Right kidney (tissue), 1 donor: ENCODE measurements around the gene MEGF11.

Experiments used
- DNase-seq: peaks from one replicate; pipeline ENCODE4 v3.0.0-alpha.2; 2016

The MEGF11 gene

DNA sequence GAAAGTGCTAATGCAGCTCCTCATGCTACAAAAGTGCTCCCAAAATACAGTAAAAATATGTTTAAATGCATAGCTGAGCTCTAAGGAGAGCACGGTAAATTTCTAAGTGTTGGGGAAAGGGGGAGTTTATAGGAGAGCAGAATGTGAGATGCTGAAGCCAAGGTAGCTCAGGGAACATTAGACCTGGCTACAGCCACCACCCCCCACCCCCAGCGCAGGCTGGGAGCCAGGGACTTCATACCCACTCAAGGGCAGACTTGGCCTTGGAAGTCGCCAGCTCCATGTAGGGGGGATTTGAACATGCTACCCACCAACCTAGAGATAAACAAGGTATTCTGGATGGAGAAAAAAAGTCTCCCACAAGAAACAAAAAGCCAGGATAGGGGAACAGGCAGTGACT, 142.2 kb downstream of the MEGF11 start:
- no peak for DNase-seq

DNA sequence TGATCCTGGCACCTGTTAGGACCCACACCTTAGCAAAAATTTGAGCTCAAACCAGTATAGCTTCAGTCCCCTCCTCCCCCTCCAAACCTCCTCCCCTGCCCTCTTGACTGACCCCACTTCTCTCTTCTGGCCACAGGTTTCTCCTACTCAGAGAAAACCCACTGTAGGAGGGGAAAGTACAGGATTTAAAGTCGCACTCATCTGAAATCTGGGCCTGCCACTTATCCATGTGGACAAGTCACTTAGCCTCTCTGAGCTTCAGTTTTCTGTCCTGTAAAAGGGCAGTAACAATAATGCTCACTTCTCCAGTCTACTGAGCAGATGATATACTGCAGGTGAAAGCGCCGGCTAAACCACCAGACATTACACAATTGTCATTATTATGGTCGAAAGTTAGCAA, 142.7 kb downstream of the MEGF11 start:
- no peak for DNase-seq

DNA sequence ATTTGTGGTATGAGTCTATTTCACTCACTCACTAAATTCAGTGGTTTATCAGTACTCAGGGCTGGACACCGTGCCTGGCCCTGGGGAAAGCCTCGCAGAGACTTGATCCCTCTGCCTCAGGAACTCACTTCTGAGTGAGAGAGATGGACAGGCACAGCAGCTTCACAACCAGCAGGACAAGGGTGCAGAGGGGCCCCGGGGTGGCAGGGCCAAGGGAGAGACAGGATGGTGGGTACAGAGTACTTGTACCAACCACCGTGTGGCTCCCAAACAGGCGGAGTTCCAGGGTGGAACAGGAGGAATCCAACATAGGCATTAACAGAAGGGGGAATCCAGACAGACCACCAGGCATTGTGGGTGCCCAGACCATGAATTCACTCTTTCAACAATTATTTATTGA, 143.7 kb downstream of the MEGF11 start:
- no peak for DNase-seq

DNA sequence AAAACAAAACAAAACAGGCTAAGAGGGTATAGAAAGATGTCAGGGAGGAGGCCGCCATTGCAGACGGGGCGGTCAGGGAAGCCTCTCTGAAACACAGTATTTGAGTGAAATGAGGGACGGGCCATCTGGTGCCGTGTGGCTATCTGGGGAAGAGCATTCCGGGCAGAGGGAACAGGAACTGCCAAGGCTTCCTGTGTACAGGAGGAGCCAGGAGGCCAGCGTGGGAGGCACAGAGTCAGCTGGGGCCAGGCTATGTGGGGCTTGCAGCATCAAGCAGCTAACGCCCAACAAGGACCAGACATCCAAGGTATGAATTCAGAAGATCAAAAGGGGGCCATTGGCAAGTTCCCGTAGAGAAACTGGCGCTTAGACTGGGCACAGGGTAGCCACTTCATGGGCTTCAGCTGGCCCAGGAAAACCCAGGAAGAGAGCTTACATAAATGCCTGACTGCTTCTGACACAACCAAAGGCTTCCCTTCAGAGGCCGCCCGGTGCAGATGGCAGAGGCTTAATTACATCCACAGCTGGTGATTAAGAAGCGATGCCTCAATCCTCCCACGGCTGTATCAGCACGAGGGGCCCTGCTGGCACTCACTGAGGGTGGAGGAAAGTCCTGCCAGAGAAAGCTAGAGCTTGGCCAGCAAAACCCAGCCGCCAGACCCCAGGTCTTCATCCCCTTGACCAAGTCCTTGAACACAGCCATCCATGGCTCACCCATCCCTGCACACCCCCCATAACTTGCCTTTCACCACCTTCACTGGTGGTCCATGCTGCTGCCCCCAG, 144.9 kb downstream of the MEGF11 start:
- DNase-seq: no peak

DNA sequence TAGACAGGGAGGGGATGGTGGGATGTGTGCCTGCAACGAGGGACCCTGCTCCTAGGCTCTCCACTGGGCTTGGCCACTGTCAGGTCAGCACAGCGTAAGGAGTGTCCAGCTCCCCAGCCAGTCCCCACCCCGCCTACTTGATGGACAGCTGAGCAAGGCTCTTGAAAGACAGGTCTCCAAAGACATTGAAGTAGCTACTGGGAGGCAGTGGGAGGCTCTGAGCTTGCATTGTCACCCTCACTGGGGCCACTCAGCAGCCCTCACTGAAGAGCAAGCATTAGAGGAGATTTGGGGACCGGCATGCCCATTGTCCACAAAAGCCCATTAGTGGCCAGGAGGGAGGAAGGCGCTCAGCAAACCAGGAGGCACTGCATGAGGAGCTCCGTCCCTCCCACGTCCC, 146.5 kb downstream of the MEGF11 start:
- DNase-seq: no peak

DNA sequence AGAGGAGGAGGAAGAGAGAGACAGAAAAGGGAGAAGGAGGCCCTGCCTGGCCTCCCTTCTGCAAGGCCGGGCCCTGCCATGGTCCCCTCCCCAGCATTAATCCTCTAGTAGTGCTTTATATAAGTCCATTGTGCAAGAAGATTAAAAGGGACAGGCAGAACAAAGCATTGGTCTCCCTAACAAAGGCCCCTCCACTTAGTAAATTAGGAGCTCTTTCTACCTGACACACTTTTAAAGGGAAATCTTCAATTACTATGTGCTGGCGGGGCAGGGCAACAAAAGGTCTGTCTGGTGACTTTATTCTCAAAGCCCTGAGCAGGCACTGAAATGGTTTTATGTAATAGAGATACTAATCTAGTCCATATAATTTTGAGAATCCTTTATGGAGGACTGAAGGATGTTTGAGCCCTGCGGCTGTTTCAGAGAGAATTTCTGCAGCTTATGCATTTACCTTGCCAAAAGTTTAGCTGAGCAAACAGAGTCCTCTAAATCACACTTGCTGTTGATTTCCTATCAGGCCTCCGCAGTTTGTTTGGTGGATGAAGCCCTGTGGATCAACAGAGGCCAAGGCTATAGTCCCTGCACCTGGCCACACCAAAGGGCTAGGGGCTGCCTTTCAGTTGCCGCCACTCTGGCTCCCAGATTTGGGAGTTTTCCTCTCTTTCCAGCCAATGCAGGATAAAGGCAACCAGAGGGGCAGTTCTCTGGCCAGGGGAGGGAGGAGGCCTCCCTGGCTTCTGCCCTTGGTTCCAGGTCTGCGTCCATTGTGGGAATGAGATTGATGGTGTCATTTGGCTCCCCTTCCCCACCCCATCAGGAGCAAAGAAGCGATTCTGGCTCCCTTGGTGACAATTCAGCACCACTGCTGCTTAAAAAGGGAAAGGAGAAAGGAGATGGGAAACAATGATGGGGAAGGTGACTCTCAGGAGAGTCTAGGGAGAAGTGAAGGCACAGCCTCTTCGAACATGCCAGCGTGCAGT, 148.0 kb downstream of the MEGF11 start:
- DNase-seq: no peak

DNA sequence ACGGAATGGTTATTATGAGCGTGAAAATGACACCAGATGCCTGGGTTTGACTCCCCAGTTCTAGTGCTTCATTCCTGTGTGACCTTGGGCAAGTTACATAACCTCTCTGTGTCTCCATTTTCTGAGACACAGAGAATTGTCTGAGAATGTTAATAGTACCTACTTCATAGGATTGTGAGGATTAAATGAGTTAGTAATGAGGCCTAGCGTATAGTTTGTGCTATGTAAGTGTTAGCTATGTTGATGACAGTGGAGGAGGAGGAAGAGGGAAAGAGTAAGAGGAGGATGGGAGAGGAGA, 150.3 kb downstream of the MEGF11 start:
- no peak for DNase-seq

DNA sequence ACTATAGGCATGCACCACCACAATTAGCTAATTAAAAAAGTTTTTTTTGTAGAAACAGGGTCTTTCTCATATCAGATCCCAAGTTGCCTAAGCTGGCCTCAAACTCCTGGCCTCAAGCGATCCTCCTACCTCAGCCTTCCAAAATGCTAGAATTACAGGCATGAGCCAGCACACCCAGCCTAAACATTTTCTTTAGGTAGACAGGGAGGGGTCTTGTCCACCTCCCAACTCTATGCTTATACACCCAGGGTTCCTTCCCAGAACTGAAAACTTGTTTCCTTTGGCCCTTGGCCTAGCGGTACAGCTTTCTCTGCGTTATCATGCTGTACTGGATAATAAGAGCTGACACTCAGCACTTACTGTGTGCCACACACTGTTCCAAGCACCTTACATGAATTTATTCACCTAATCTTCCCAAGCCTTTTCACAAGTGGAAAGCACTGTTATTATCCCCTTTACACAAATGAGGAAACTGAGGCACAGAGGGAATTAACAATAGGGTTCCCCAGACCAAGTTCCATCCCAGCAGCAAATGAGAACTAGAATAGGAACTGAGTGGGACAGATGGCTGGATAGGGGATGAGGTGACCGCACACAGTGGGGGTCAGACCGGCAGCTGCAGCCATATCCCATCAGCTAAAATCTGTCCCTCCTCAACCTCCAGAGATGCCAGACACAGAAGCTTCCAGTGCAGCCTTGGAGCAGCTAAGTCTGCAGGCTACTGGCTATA, 150.8 kb downstream of the MEGF11 start:
- DNase-seq: no peak

DNA sequence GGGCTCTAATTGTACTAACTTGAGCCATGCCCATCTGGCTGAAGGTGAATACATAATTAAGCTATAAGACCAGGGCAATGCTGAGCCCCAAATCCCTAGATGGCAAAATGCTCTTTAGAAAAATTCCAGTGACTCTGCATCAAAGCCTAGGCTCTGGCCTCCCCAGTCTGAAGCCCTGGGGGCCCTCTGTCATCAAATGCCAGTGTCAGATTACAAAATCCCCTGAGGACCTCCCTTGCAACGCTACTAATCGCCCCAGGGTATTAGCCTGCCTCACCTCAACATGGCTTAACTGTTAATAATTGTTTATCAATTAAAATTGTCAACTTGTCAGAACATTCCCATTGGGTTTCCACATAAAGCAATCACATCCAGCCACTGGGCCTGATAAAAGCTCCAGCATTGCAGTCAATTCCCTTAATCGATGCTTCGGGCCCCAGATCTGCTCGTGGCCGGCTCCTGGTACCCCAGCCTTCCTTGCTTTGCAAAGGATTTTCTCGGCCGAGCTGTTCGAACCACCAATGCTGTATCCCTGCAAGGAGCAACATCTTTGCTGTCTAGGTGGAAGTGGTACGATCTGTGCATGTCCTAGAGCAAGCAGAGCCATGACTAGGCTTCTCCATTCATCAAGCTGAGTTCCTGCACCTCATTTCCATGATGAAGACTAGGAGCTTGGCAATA, 151.7 kb downstream of the MEGF11 start:
- DNase-seq: no peak

DNA sequence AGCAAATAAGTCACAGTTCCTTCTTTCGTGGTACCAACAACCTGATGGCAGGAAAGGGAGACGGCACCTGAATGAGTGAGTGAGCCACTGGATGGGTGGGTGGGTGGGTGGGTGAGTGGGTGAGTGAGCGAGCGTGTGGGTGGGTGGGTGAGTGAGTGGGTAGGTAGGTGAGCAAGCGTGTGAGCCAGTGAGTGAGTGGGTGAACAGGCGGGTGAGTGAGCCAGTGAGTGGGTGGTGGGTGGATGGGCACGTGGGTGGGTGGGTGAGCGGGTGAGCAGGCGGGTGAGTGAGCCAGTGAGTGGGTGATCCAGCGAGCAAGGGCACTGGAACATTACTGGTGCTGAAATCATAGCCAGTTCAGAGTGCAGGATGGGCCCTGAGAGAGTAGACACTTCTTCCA, 152.8 kb downstream of the MEGF11 start:
- DNase-seq: no peak

DNA sequence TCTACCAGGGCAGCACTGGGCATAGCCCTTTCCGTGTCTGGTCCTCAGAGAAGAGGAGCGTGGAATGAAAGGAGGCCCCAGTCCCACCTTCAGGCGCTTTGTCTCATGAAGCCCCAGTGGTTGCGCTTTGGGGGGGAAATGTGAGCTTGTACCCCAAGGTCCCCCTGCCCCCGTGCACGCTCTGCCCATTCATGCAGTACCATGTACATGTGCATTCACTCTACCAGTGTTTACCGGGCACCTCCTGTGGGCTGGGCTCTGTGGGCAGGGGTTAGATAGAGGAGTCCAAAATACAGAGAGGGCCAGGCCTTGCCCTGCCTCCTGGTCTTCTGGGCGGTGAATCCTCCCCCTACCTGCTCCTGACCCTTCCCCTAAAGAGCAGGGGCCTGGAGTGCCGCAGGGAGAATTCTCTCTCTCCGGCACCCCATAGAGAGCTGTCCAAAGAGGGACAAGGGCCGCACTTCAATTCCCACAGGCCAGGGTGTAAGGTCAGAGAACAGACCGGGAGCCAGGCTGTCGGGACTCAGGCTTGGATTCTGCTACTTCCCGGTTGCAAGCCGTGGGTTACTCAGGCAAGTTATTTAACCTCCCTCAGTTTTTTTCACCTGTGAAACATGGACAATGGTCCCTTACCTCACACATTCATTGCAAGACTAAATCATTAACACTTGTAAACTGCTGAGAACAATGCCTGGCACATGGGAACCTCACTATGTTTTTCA, 153.4 kb downstream of the MEGF11 start:
- no peak for DNase-seq

DNA sequence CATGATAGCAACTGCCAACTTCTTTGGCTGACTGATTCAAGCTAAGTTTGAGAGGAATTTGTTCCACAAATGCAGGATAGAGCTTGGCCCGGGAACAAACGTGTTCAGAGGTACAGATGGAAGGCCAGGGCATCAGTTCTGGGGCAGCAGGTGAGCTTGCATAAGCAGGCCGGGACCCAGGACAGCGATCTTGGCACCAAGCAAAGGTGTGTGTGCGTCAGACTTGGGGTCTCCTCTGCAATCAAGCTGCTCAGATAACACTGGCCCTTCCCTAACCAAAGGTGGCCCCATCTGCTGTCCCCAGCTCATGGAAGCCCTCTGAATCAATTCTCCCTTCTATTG, 155.6 kb downstream of the MEGF11 start:
- no peak for DNase-seq

DNA sequence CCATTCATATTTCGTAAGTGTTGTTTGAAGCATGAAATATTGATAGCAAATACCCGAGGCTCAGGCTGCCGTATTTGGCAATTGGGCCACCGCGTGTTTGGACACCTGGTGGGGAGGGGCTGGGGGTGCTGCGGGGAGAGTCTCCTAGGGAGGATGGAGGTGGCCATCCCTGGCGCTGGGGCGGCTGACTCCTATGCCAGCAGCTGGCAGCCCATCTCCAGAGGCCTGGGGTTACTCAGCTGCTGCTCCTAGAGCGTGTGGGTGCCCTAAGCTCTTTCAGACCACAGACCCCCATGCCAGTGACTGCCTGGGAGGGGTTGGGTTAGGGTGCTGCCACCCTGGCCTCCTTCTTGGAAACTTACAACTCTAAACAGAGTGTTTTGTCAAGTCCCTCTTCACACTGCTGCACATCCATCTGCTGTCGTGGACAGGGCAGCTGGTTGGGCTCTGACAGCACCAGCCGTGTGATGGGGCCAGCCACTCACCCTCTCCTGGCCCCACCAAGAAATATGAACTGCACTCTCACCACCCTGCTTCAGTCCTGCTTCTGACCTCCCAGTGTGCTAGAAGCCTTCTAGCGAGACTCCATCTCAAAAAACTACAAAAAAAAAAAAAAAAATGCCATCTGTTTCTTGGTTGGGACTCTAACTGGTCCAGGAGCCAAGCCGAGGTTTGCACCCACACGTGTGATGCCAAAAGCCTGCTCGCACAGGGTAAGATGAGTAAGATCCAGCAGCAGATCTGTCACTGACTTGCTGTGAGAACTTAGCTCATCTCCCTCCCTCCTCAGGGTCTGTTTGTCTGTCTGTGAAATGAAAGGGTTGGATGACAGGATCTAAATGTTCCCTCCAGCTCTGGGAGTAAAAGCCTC, 156.2 kb downstream of the MEGF11 start:
- DNase-seq: no peak

DNA sequence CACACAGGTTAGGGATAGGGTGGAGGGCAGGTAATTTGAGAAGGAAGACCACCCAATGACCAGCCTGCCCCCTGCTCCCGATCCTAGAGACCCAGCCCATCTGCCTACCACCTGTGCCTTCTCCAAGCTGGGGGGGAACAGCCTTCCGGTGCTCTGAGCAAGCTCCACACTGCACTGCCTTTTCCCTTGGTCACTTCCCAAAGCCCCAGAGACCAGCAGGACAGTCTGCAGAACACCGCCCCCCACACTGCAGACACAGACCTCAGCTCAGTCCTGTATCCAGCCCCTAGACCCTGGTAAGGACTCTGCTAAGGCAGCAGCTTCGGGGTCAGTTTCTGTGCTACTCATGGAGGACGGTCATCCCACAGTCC, 156.9 kb downstream of the MEGF11 start:
- DNase-seq: no peak

DNA sequence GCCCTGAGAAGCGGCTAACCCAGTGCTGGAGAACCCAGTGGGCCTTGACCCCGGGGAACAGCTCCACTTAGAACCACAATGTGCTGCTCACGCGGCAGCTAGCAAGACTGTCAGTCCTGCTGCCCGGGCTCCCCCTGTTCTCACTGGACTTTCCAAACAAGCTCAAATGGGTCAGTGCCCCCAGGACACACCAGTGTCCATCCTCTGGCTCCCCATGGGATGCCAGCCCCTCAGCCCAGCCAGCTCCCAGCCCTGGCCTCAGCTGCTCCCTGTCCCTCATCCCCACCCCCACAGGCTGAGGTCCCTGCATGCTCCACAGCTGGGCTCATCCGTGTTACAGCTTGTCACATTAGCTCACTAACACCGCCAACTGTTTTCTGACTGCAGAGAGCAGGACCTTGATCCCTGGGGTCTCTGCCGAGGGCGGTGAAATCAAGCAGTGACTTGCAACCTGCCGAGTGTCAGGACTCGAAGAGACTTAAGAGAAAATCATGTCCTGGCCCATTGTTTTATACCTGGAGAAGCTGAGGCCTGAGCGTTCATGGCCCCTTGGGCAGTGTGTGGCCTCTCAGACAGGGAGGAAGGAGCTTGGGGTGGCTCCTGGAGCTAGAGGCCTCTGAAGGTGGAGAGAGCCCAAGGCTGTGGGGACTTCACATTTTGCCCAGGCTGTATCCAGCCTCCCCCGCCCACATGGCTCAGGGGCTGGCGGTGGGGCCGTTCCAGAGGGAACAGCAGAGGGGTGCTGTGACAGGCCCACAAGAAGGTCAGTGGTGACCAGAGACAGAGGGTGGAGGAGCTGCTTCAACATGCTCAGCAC, 157.5 kb downstream of the MEGF11 start:
- DNase-seq: no peak

DNA sequence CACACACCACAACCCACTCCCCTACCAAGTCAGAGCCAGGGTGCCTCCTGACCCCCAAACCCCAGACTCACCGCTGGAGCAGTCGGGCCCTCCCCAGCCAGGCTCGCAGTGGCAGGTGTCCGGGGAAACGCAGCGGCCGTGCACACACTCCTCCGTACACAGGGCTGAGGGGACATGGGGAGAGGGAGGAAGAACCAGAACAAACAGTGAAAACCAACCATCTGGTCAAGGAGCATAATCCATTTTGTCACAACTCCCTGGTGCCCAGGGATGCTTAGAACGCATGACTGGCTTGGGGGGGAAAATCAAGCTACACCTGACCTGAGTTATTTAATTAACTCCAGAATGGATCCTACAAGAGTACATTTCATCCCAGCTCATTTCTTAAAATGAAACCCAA, 159.2 kb downstream of the MEGF11 start:
- no peak for DNase-seq

DNA sequence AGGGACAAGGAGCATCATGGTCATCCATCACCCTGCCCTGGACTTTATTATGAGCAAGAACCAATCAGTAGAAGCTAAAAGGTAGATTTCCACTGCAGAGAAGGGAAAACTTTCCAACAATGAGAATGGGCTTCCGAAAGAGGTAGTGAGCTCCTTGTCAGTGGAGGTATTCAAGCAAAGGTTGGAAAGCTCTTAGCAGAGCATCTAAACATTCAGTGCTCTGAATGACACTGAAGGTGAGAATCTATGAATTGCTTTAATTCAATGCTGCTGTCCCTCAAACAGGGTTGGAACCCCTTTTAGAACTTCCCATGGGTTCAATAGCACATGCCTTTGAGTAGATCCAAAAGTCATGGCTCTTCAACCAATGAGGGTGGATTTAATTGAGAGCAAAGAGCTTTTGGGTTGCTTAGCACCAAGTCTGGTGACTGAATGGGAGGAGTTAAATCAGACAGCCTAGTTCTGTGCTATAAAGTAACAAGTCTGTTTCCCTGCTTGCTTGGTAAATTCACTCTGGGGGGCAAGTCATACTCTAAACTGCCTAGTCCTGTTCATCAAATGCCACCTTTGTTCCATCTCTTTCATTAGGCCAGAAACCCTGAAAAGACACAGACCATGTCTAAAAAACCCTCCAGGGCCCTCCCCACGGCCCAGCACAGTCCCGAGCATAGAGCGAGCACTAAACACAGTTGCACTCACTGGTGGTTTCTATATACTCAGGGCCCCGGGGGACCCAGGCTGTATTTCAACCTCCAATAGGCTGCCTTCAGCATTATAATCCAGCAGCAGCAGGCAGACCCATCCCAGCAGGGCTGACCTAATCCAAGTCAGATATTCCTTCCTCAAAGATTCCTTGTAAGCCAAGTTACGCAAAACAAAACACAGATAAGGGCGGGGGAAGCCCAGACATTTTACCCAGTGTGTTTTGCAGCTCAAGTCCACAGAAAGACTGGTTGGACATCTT, 161.2 kb downstream of the MEGF11 start:
- DNase-seq: no peak

DNA sequence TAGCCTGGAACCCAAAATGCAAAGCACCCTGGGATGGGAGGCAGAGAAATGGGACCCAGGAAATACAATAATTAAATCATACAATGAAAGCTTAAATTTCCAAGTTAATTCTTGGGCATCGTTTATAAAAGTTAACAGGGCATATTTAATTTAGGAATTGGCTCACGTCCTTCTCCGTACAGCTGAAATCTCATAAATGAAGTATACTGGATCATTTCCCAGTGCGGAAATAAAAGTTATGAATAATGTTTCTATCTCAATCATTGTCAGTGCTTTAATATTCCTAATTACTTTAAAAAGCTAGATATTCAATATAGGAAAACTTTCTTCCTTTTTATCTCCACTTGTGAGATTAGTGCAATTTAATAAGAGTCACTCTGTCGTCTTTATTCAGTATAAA, 164.0 kb downstream of the MEGF11 start:
- no peak for DNase-seq

DNA sequence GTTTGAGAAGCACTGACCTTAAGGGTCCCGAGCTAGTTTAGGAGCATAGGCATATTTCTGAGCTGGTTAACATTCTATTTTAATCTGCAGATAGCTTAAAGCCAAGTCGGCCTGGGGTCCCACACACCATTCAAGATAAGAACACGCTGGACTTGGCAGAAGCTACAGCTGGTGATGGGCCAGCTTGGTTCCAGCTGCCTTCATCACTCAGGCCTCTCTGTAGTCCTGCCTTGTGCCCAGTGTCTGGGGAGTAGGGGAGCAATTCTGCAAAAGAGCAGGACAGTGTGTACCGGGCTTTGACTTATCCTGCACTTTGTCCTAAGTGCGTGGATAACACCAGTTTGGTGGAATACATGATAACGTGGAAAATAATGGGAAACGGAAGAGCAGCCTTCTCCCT, 164.5 kb downstream of the MEGF11 start:
- DNase-seq: no peak
